Suppressor macrophage (primary cell): ENCODE data around the gene CAMKK2.
A peak's percentile ranks its signal among the peaks of the same experiment; 100 is the strongest.
"Not testable (repeated sequence)": the region's sequence is repeated elsewhere in the genome, so short reads cannot be mapped to it uniquely, and the experiment has no call there.

Experiments
- DNase-seq, 4 experiments: peaks; one replicate each; pipeline ENCODE4 v3.0.0-alpha.2; 2020 to 2022

Gene CAMKK2

GRCh38 chr12:121279071-121279375 is 17.5 kb downstream of the CAMKK2 start:
- peak in 1 of 4 experiments; percentile 45 for DNase-seq

GRCh38 chr12:121278169-121279070 is 18.1 kb downstream of the CAMKK2 start:
- peak; percentile 92 to 97 (median 94) for DNase-seq

GRCh38 chr12:121277374-121277759 is 19.1 kb downstream of the CAMKK2 start:
- peak in 3 of 4 experiments; percentile 26 to 60 (median 50) for DNase-seq

- no peak for DNase-seq
Measured at GRCh38 chr12:121274036-121274763, 22.3 kb downstream of the CAMKK2 start.

- DNase-seq, result no peak
Measured at GRCh38 chr12:121273364-121273896, 23.1 kb downstream of the CAMKK2 start.

GRCh38 chr12:121267822-121268221 is 28.7 kb downstream of the CAMKK2 start:
- DNase-seq, result no peak

GRCh38 chr12:121264951-121265515 is 31.5 kb downstream of the CAMKK2 start:
- DNase-seq, result no peak

- DNase-seq, result no peak
Measured at GRCh38 chr12:121264135-121264534, 32.4 kb downstream of the CAMKK2 start.

GRCh38 chr12:121263206-121263935 is 33.1 kb downstream of the CAMKK2 start:
- DNase-seq, result no peak

- no peak for DNase-seq
Measured at GRCh38 chr12:121261398-121261797, 35.1 kb downstream of the CAMKK2 start.

- DNase-seq, result no peak
Measured at GRCh38 chr12:121260091-121260490, 36.4 kb downstream of the CAMKK2 start.

- no peak for DNase-seq
Measured at GRCh38 chr12:121259074-121259473, 37.4 kb downstream of the CAMKK2 start.

GRCh38 chr12:121257704-121258449 is 38.6 kb downstream of the CAMKK2 start:
- DNase-seq, result not testable (repeated sequence)

GRCh38 chr12:121255433-121255832 is 41.1 kb downstream of the CAMKK2 start:
- no peak for DNase-seq

GRCh38 chr12:121253638-121254335 is 42.7 kb downstream of the CAMKK2 start:
- no peak for DNase-seq

- no peak for DNase-seq
Measured at GRCh38 chr12:121252712-121253345, 43.7 kb downstream of the CAMKK2 start.

- DNase-seq, result no peak
Measured at GRCh38 chr12:121251838-121252237, 44.7 kb downstream of the CAMKK2 start.

- DNase-seq, result no peak
Measured at GRCh38 chr12:121250359-121250758, 46.1 kb downstream of the CAMKK2 start.

GRCh38 chr12:121248622-121249021 is 47.9 kb downstream of the CAMKK2 start:
- DNase-seq, result no peak

- DNase-seq, result no peak
Measured at GRCh38 chr12:121246893-121247557, 49.5 kb downstream of the CAMKK2 start.
